DMS79 (cell line): ENCODE measurements around the gene SEMA3B.
"Not testable (repeated sequence)": the region's sequence is repeated elsewhere in the genome, so short reads cannot be mapped to it uniquely, and the experiment has no call there.

Experiments
- DNase-seq: peaks from one replicate; lab custom pipeline; 2025; lab: John Stamatoyannopoulos, UW

Gene SEMA3B

GRCh38 chr3:50294089-50294488 is 25.1 kb downstream of the SEMA3B start:
- no peak for DNase-seq

- no peak for DNase-seq
These were observed 25.8 kb downstream of the SEMA3B start for GRCh38 chr3:50294492-50295403.

- no peak for DNase-seq
These were observed 26.8 kb downstream of the SEMA3B start for GRCh38 chr3:50295553-50296431.

- DNase-seq = no peak
These were observed 27.9 kb downstream of the SEMA3B start for GRCh38 chr3:50296721-50297383.

- no peak for DNase-seq
These were observed 28.4 kb downstream of the SEMA3B start for GRCh38 chr3:50297384-50297775.

- DNase-seq = no peak
These were observed 29.2 kb downstream of the SEMA3B start for GRCh38 chr3:50297896-50298725.

GRCh38 chr3:50298836-50299637 is 30.1 kb downstream of the SEMA3B start, which contains the start of the genes HYAL3 and NAA80:
Gene HYAL3, minus strand, starts transcription at chr3:50299405. Its CDS starts 3,803 bp downstream, at chr3:50295602.
Gene NAA80, minus strand, starts transcription at chr3:50299405. Its CDS starts 1,942 bp downstream, at chr3:50297463.
- peak; percentile 83 for DNase-seq

GRCh38 chr3:50299638-50299928 is 30.6 kb downstream of the SEMA3B start:
- no peak for DNase-seq

- no peak for DNase-seq
These were observed 31.2 kb downstream of the SEMA3B start for GRCh38 chr3:50299929-50300680.

GRCh38 chr3:50300681-50301254 is 31.8 kb downstream of the SEMA3B start:
- DNase-seq = no peak

GRCh38 chr3:50302095-50303012 is 33.4 kb downstream of the SEMA3B start:
- DNase-seq = no peak

- DNase-seq = no peak
These were observed 34.3 kb downstream of the SEMA3B start, which contains the start of gene HYAL1 for GRCh38 chr3:50303013-50303815. Gene HYAL1, minus strand, starts transcription at chr3:50303574. Its CDS starts 618 bp downstream, at chr3:50302956.

- no peak for DNase-seq
These were observed 35.7 kb downstream of the SEMA3B start for GRCh38 chr3:50304601-50305000.

GRCh38 chr3:50312041-50312440 is 43.1 kb downstream of the SEMA3B start:
- not testable (repeated sequence) for DNase-seq

GRCh38 chr3:50314342-50314741 is 45.4 kb downstream of the SEMA3B start:
- no peak for DNase-seq

GRCh38 chr3:50314816-50315215 is 45.9 kb downstream of the SEMA3B start:
- DNase-seq = no peak

GRCh38 chr3:50316657-50317242 is 47.8 kb downstream of the SEMA3B start:
- DNase-seq = peak; percentile 79
